Adipocyte (in vitro differentiated cells): ENCODE measurements around the gene ZDBF2.
"Not testable (repeated sequence)": the region's sequence is repeated elsewhere in the genome, so short reads cannot be mapped to it uniquely, and the experiment has no call there.

Source experiments
- DNase-seq: peaks from one replicate; pipeline ENCODE4 v3.0.0-alpha.2; 2015; ENCODE audit warnings: low read depth
- H3K27me3 ChIP-seq: replicated peaks from 2 replicates; pipeline ENCODE4 v1.7.0; 2013; ENCODE audit warnings: mild to moderate bottlenecking, low read length, moderate library complexity; ENCODE audit not compliant: control insufficient read depth, insufficient read depth
- H3K36me3 ChIP-seq: 2 replicates; pipeline ENCODE4 v1.7.0; 2013; ENCODE audit warnings: low read length, mild to moderate bottlenecking, moderate library complexity; ENCODE audit not compliant: control insufficient read depth, insufficient read depth, severe bottlenecking
- H3K4me1 ChIP-seq: 2 replicates; pipeline ENCODE4 v1.7.0; 2013; ENCODE audit warnings: mild to moderate bottlenecking, low read length, moderate library complexity; ENCODE audit not compliant: control insufficient read depth, insufficient read depth
- H3K4me3 ChIP-seq: 2 replicates; pipeline ENCODE4 v1.7.0; 2013; ENCODE audit warnings: mild to moderate bottlenecking, low read length, moderate library complexity
- H3K9ac ChIP-seq: 2 replicates; pipeline ENCODE4 v1.7.0; 2013; ENCODE audit warnings: mild to moderate bottlenecking, low read length, moderate library complexity
- H3K9me3 ChIP-seq: 2 replicates; pipeline ENCODE4 v1.7.0; 2013; ENCODE audit warnings: mild to moderate bottlenecking, low read length, moderate library complexity; ENCODE audit not compliant: control insufficient read depth

Gene ZDBF2

GRCh38 chr2:206274434-206275311, at the start of gene ZDBF2:
Gene ZDBF2, plus strand, starts transcription at chr2:206274663. Its CDS starts 7,187 bp downstream, at chr2:206281850.
- DNase-seq = peak; percentile 78
- H3K4me3 ChIP-seq = peak within 1 kb of the TSS; percentile 88
- H3K9me3 ChIP-seq = no peaks in the 10 kb centered on the region
- H3K36me3 ChIP-seq = no peaks in the 10 kb centered on the region
- peaks cover 3% of the 10 kb centered on the region for H3K4me1 ChIP-seq
- H3K9ac ChIP-seq = peak within 1 kb of the TSS; percentile 80
- peaks cover 31% of the 10 kb centered on the region for H3K27me3 ChIP-seq

GRCh38 chr2:206225435-206226232, 48.8 kb upstream of the ZDBF2 start:
- no peak for DNase-seq
- Histone ChIP-seq H3K36me3 (no peaks in the 10 kb centered on the region), H3K9ac (no peak overlapping the region), H3K4me1 (no peaks in the 10 kb centered on the region), H3K9me3 (peaks cover 6% of the 10 kb centered on the region), H3K27me3 (no peaks in the 10 kb centered on the region), H3K4me3 (no peak overlapping the region)

GRCh38 chr2:206228636-206229035, 45.8 kb upstream of the ZDBF2 start:
- not testable (repeated sequence) for H3K4me1 ChIP-seq, H3K4me3 ChIP-seq, DNase-seq, H3K27me3 ChIP-seq, H3K9me3 ChIP-seq, H3K36me3 ChIP-seq, H3K9ac ChIP-seq

GRCh38 chr2:206229642-206230041, 44.8 kb upstream of the ZDBF2 start:
- Histone ChIP-seq H3K9me3 (no peaks in the 10 kb centered on the region), H3K4me1 (no peaks in the 10 kb centered on the region), H3K36me3 (no peaks in the 10 kb centered on the region), H3K4me3 (no peak overlapping the region), H3K27me3 (peaks cover 4% of the 10 kb centered on the region), H3K9ac (no peak overlapping the region)
- DNase-seq = no peak

- DNase-seq = peak; percentile 37
- Histone ChIP-seq H3K9me3 (no peaks in the 10 kb centered on the region), H3K4me3 (no peak overlapping the region), H3K4me1 (no peaks in the 10 kb centered on the region), H3K9ac (no peak overlapping the region), H3K27me3 (peaks cover 8% of the 10 kb centered on the region), H3K36me3 (no peaks in the 10 kb centered on the region)
Observed at GRCh38 chr2:206230060-206230762, 44.3 kb upstream of the ZDBF2 start.

GRCh38 chr2:206231669-206232286, 42.7 kb upstream of the ZDBF2 start:
- H3K9ac ChIP-seq = no peak overlapping the region
- no peaks in the 10 kb centered on the region for H3K36me3 ChIP-seq
- peaks cover 10% of the 10 kb centered on the region for H3K27me3 ChIP-seq
- H3K4me3 ChIP-seq = no peak overlapping the region
- no peaks in the 10 kb centered on the region for H3K4me1 ChIP-seq
- no peak for DNase-seq
- H3K9me3 ChIP-seq = peaks cover 10% of the 10 kb centered on the region

GRCh38 chr2:206232287-206233035, 42.0 kb upstream of the ZDBF2 start:
- no peak overlapping the region for H3K9ac ChIP-seq
- no peak for DNase-seq
- no peak overlapping the region for H3K4me3 ChIP-seq
- peaks cover 10% of the 10 kb centered on the region for H3K9me3 ChIP-seq
- no peaks in the 10 kb centered on the region for H3K4me1 ChIP-seq
- H3K27me3 ChIP-seq = peaks cover 10% of the 10 kb centered on the region
- H3K36me3 ChIP-seq = no peaks in the 10 kb centered on the region

- no peak overlapping the region for H3K4me3 ChIP-seq
- peaks cover 10% of the 10 kb centered on the region for H3K9me3 ChIP-seq
- H3K9ac ChIP-seq = no peak overlapping the region
- no peaks in the 10 kb centered on the region for H3K36me3 ChIP-seq
- no peaks in the 10 kb centered on the region for H3K4me1 ChIP-seq
- DNase-seq = no peak
- H3K27me3 ChIP-seq = peaks cover 10% of the 10 kb centered on the region
Observed at GRCh38 chr2:206239157-206239556, 35.3 kb upstream of the ZDBF2 start.

- Histone ChIP-seq H3K9me3 (peaks cover 10% of the 10 kb centered on the region), H3K9ac (no peak overlapping the region), H3K36me3 (no peaks in the 10 kb centered on the region), H3K4me1 (no peaks in the 10 kb centered on the region), H3K27me3 (peaks cover under 1% of the 10 kb centered on the region), H3K4me3 (no peak overlapping the region)
- DNase-seq = no peak
Observed at GRCh38 chr2:206240327-206240726, 34.1 kb upstream of the ZDBF2 start.

GRCh38 chr2:206241736-206242135, 32.7 kb upstream of the ZDBF2 start:
- H3K9me3 ChIP-seq = no peaks in the 10 kb centered on the region
- no peaks in the 10 kb centered on the region for H3K4me1 ChIP-seq
- DNase-seq = no peak
- H3K36me3 ChIP-seq = no peaks in the 10 kb centered on the region
- H3K9ac ChIP-seq = no peak overlapping the region
- no peaks in the 10 kb centered on the region for H3K27me3 ChIP-seq
- no peak overlapping the region for H3K4me3 ChIP-seq
